ENCODE results near the gene HYCC2.
"Not testable (repeated sequence)": the region's sequence is repeated elsewhere in the genome, so short reads cannot be mapped to it uniquely, and the experiment has no call there.

HYCC2 gene

DNA sequence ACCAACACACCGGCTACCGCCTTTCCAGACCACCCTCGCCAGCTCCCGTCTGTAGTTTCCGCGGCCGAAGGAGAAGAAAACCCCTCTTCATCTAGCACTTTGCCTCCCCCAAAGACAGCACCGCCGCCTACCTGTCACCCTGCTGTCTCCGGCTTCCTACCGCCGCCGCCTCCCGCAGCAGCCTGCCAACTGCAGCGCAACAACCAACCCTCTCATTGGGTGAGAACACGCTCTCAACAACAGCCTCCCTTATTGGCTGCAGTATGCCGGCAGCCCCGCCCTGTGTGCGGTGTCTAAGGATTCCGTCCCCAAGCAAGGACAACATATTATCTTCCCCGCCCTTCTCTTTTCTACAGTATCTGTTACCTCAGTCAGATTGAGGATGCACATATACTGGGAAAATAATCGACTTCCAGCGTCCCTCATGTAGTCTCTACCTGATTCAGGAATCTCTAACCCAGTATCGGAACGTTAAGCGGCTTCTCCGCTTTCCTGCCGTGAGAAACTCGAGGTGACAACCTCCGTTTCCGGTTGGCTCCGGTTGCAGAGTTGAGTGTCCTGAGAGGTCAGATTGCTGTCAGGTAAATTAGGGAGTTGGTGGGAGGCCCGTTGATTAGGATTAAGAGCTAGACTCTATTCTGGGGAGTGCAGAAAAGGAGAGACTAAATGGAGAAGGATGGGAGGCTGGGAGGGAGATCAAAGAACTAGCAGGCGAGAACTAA lies at the start of gene HYCC2, which contains the start of gene NDUFB3:
HYCC2 (minus strand) TSS at position 193 of the 722 bp plus-strand sequence. CDS start 47,662 bp downstream, outside the sequence.
NDUFB3 (plus strand) TSS at position 523 of the 722 bp plus-strand sequence. CDS start 6,882 bp downstream, outside the sequence.
- peak; percentile 96 for DNase-seq

GRCh38 chr2:201118961-201119854 lies 47.7 kb upstream of the HYCC2 start:
- DNase-seq: peak; percentile 52

- DNase-seq: peak; percentile 93
These were observed 46.9 kb upstream of the HYCC2 start for GRCh38 chr2:201118121-201118960.

DNA sequence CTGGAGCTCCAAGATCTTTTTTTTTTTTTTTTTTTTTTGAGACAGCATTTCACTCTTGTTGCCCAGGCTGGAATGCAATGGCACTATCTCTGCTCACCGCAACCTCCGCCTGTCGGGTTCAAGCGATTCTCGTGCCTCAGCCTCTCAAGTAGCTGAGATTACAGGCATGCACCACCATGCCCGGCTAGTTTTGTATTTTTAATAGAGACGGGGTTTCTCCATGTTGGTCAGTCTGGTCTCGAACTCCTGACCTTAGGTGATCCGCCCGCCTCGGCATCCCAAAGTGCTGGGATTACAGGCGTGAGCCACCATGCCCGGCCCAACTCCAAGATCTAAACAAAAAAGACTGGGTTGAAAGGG lies 46.2 kb upstream of the HYCC2 start:
- DNase-seq: not testable (repeated sequence)

DNA sequence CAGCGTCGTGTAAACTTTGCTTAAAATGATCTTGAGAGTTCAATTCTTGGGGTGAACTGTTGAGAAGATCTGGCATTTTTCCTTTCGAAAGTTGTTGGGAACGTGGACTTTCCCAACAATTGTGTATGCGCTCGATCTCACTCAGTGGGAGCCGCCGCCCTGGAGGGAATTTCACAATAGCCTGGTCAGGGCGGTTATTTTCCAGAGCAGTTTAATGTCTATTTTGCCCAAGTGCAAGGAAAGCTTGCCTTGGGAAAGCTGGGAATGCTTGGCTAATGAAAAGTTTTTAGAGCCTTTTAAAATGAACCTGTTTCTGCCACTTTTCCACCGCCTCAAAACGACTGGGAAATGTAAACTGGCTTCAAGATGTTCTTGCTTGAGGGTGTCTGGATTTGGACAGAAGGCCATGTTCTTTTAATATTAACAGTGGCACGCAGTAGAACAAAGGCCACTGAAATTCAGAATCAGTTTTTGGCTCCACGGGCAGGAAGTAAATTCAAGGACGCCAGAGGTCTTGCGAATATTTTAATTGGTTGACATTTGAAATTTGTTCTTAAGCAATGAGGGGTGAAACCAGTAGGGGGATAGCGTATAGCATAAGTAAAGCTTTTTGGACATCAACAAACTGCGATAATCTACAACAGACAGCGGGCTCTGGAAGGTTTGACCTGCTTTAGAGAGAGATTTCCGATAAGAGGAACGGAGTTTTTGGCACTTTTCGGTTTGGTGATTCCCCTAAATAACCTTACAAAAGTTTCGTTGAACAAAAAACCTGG lies 45.7 kb upstream of the HYCC2 start:
- DNase-seq: peak; percentile 84

DNA sequence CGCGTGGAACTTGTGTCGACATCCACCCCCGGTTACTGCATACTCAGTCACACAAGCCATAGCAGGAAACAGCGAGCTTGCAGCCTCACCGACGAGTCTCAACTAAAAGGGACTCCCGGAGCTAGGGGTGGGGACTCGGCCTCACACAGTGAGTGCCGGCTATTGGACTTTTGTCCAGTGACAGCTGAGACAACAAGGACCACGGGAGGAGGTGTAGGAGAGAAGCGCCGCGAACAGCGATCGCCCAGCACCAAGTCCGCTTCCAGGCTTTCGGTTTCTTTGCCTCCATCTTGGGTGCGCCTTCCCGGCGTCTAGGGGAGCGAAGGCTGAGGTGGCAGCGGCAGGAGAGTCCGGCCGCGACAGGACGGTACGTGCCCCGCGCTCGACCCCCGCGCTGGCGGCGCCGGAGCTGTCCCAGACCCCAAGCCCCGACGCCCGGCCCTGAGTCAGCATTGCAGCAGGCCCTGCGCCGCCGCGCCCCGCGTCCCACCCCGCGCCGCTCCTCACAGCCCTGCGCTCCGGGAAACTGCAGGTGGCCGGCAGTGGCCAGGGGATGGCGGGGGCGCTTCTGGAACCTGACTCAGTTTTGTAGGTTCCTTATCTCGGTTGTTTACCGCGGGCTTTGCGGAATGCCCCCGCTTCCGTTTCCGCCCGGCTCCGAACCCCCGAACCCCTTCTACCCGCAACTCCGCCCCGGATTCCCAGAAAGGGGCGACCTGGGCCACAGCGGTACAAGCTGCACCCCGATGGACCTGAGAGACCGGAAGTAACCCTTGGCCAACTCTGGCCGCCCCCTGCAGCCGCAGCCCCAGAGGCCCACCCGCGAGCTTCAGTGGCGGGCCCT lies 44.9 kb upstream of the HYCC2 start, which contains the start of gene CFLAR:
CFLAR (plus strand) TSS at position 50 of the 844 bp plus-strand sequence. CDS start 13,702 bp downstream, outside the sequence.
- peak; percentile 91 for DNase-seq

DNA sequence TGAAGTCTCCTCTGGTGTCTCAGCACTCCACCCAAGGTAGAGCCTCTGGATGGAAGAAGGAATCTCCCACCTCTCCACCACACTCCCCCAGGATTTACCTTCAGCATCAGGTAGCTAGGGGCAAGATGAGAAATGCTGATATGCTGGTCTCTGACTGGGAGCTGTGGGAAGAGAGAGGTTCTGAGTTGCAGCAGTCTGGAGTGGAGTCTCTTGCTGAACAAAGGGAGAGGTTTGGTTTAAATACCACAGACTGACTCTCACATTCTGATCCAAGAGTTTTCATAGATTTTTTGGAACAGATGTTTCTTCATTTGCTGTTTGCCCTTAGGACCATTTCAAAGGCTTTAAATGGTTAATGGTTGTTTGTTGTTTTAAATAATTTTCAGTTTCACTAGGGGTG lies 43.4 kb upstream of the HYCC2 start:
- no peak for DNase-seq

GRCh38 chr2:201114350-201114749 lies 42.9 kb upstream of the HYCC2 start:
- no peak for DNase-seq

- no peak for DNase-seq
These were observed 39.6 kb upstream of the HYCC2 start for GRCh38 chr2:201111096-201111495.

DNA sequence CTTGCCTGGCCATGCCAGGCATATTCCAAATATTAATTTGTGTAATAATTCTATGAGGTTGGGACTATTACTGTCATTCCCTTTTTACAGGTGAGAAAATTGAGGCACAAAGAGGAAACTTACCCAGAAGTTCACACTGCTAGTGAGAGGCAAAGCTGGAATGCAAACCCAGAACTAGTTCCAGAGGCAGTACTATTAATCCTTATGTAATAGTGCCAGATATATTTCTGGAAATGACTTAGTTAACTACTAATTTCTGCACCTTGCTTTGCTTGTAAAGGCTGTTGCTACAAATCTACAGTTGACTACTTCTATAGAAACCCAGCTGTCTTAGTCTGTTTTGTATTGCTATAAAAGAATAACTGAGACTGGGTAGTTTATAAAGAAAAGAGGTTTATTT lies 39.1 kb upstream of the HYCC2 start:
- no peak for DNase-seq

GRCh38 chr2:201109186-201109585 lies 37.7 kb upstream of the HYCC2 start:
- no peak for DNase-seq

DNA sequence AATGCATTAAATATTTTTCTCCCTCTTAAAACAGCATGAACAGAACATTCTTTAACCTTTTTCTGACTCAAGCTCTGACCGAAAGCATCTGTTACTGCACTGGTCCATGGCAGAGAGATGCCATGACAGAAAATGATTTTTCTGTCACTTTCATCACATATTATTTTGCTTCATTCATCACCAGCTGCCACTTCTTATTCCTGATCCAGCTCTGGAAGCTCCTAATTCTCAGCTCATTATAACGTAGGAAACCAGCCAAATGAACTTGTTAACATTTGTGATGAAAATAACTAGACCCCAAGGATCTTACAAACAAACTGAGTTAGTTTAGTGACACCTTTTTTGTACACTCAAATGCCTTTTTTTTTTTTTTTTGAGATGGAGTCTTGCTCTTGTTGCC lies 36.9 kb upstream of the HYCC2 start:
- no peak for DNase-seq

GRCh38 chr2:201107624-201108023 lies 36.2 kb upstream of the HYCC2 start:
- DNase-seq: no peak

DNA sequence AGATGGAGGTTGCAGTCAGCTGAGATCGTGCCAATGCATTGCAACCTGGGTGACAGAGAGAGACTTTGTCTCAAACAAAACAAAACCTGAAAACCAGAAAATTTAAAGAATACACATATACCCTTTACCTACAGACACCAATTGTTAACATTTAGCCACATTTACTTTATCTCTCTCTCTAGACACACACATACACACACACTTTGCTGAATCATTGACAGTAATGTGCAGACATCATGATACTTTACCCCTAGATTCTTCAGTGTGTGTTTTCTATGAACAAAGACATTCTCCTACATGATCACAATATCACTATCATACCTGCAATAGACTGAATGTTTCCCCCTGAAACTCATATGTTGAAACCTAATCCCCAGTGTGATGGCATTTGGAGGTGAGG lies 34.3 kb upstream of the HYCC2 start:
- DNase-seq: no peak

- DNase-seq: no peak
These were observed 29.0 kb upstream of the HYCC2 start for GRCh38 chr2:201100497-201100896.

GRCh38 chr2:201093573-201093972 lies 22.1 kb upstream of the HYCC2 start:
- no peak for DNase-seq

- no peak for DNase-seq
These were observed 19.1 kb upstream of the HYCC2 start for GRCh38 chr2:201090574-201090973.

DNA sequence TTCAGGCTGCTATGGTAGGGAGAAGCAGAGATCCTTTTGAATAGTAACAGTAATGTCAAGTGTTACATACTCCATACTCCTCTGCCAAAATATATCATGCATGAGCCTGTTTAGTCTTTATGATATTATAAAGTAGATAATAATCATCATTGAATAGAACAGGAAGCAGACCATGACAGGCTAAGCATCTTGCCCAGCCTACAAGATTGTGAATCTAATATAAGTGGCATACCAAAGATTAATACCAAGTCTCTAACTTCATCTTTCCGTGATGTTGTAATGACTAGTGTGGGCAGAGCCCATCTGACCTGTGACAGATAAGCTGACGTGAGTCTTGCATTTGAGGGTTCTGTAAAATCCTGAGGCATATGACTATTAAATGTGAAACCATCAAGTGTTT lies 13.4 kb upstream of the HYCC2 start:
- no peak for DNase-seq

DNA sequence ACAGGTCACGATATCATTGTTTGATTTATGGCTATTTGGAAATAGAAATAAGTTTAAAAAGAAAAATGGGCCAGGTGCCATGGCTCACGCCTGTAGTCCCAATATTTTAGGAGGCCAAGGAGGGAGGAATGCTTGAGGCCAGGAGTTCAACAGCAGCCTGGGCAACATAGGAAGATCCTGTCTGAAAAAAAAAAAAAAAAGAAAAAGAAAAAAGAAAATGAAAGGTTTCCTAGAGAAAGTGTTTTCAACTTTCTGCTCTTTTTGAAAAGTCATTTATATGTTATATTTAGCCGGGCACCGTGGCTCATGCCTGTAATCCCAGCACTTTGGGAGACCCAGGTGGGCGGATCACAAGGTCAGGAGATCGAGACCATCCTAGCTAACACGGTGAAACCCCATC lies 3.5 kb upstream of the HYCC2 start:
- no peak for DNase-seq

GRCh38 chr2:201073071-201073470 lies 1.6 kb upstream of the HYCC2 start:
- no peak for DNase-seq

DNA sequence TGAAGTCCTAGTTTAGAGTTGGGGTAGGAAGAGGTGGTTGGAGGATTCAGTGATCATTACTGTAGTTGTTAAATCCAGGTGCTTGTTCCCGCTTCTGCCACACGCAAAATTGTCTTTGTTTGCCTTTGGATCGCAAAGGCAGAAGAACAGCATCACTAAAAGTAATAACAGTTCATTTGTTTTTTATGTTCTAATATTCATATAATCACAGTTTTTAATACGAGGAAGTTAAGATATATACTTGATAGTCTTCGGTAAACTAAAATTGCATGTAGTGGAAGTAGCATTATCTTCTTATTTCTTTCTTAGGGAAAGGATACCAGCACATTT lies 695 bp upstream of the HYCC2 start:
- DNase-seq: no peak

All from activated CD4-positive, alpha-beta T cell treated with anti-CD3 and anti-CD28 coated beads, Interleukin-2, Interleukin-6, amounts not matched to agents 100 ng/mL and 50 ng/mL, durations not matched to agents 16 hours and 8 hours (primary cell).